Mucosa of stomach (tissue), 1 donor: ENCODE measurements around the gene TP53BP2.

ENCODE experiments used
- H3K27me3 ChIP-seq: one replicate; pipeline ENCODE4 v1.7.0; 2013; ENCODE audit warnings: mild to moderate bottlenecking, low read length; ENCODE audit not compliant: control insufficient read depth, insufficient read depth
- H3K36me3 ChIP-seq: one replicate; pipeline ENCODE4 v1.7.0; 2013; ENCODE audit warnings: low read length; ENCODE audit not compliant: control insufficient read depth, insufficient read depth
- H3K4me1 ChIP-seq: one replicate; pipeline ENCODE4 v1.7.0; 2013; ENCODE audit warnings: mild to moderate bottlenecking, low read length; ENCODE audit not compliant: control insufficient read depth, insufficient read depth
- H3K4me3 ChIP-seq: one replicate; pipeline ENCODE4 v1.7.0; 2013; ENCODE audit warnings: low read length
- H3K9ac ChIP-seq: one replicate; pipeline ENCODE4 v1.7.0; 2013; ENCODE audit warnings: mild to moderate bottlenecking, low read length, moderate library complexity
- H3K9me3 ChIP-seq: one replicate; pipeline ENCODE4 v1.7.0; 2013; ENCODE audit warnings: mild to moderate bottlenecking, low read length, moderate library complexity; ENCODE audit not compliant: control insufficient read depth
- donor health status: Pancreatic carcinoma.

The TP53BP2 gene

GRCh38 chr1:223765036-223765718, 80.6 kb downstream of the TP53BP2 start:
- Histone ChIP-seq H3K36me3 (peaks cover 31% of the 10 kb centered on the region), H3K9me3 (no peaks in the 10 kb centered on the region), H3K27me3 (no peaks in the 10 kb centered on the region), H3K4me1 (peaks cover 9% of the 10 kb centered on the region), H3K9ac (peak overlapping the region; percentile 22), H3K4me3 (no peak overlapping the region)

- no peak overlapping the region for H3K9ac ChIP-seq
- H3K36me3 ChIP-seq, result peaks cover 32% of the 10 kb centered on the region
- no peak overlapping the region for H3K4me3 ChIP-seq
- no peaks in the 10 kb centered on the region for H3K9me3 ChIP-seq
- peaks cover 9% of the 10 kb centered on the region for H3K4me1 ChIP-seq
- H3K27me3 ChIP-seq, result no peaks in the 10 kb centered on the region
Observed at GRCh38 chr1:223763881-223764280, 81.9 kb downstream of the TP53BP2 start.

- no peaks in the 10 kb centered on the region for H3K27me3 ChIP-seq
- no peak overlapping the region for H3K9ac ChIP-seq
- H3K9me3 ChIP-seq, result no peaks in the 10 kb centered on the region
- peaks cover 9% of the 10 kb centered on the region for H3K4me1 ChIP-seq
- peaks cover 32% of the 10 kb centered on the region for H3K36me3 ChIP-seq
- no peak overlapping the region for H3K4me3 ChIP-seq
Observed at GRCh38 chr1:223763251-223763650, 82.5 kb downstream of the TP53BP2 start.

- Histone ChIP-seq H3K36me3 (peaks cover 32% of the 10 kb centered on the region), H3K4me3 (no peak overlapping the region), H3K9ac (no peak overlapping the region), H3K27me3 (no peaks in the 10 kb centered on the region), H3K4me1 (peaks cover 9% of the 10 kb centered on the region), H3K9me3 (no peaks in the 10 kb centered on the region)
Observed at GRCh38 chr1:223761411-223761810, 84.3 kb downstream of the TP53BP2 start.

GRCh38 chr1:223760833-223761232, 84.9 kb downstream of the TP53BP2 start:
- H3K4me1 ChIP-seq, result peaks cover 9% of the 10 kb centered on the region
- H3K36me3 ChIP-seq, result peaks cover 32% of the 10 kb centered on the region
- no peaks in the 10 kb centered on the region for H3K9me3 ChIP-seq
- H3K4me3 ChIP-seq, result no peak overlapping the region
- no peak overlapping the region for H3K9ac ChIP-seq
- H3K27me3 ChIP-seq, result no peaks in the 10 kb centered on the region

GRCh38 chr1:223759273-223759672, 86.5 kb downstream of the TP53BP2 start:
- H3K36me3 ChIP-seq, result peaks cover 32% of the 10 kb centered on the region
- H3K27me3 ChIP-seq, result no peaks in the 10 kb centered on the region

GRCh38 chr1:223758734-223759133, 87.0 kb downstream of the TP53BP2 start:
- Histone ChIP-seq H3K36me3 (peaks cover 33% of the 10 kb centered on the region), H3K9me3 (no peaks in the 10 kb centered on the region), H3K27me3 (no peaks in the 10 kb centered on the region), H3K4me1 (no peaks in the 10 kb centered on the region), H3K9ac (no peak overlapping the region), H3K4me3 (no peak overlapping the region)

More at GRCh38 chr1:223759273-223759672, 86.5 kb downstream of the TP53BP2 start:
- Histone ChIP-seq H3K4me3 (no peak overlapping the region), H3K9me3 (no peaks in the 10 kb centered on the region), H3K9ac (no peak overlapping the region), H3K4me1 (no peaks in the 10 kb centered on the region)

- Histone ChIP-seq H3K4me3 (no peak overlapping the region), H3K36me3 (peaks cover 28% of the 10 kb centered on the region), H3K27me3 (no peaks in the 10 kb centered on the region), H3K9me3 (no peaks in the 10 kb centered on the region), H3K9ac (no peak overlapping the region), H3K4me1 (no peaks in the 10 kb centered on the region)
Observed at GRCh38 chr1:223756806-223757700, 88.7 kb downstream of the TP53BP2 start.

GRCh38 chr1:223755992-223756775, 89.6 kb downstream of the TP53BP2 start:
- no peak overlapping the region for H3K9ac ChIP-seq
- peaks cover 27% of the 10 kb centered on the region for H3K36me3 ChIP-seq
- H3K27me3 ChIP-seq, result no peaks in the 10 kb centered on the region
- H3K4me3 ChIP-seq, result no peak overlapping the region
- no peaks in the 10 kb centered on the region for H3K9me3 ChIP-seq
- H3K4me1 ChIP-seq, result no peaks in the 10 kb centered on the region

GRCh38 chr1:223755432-223755792, 90.3 kb downstream of the TP53BP2 start:
- Histone ChIP-seq H3K9ac (no peak overlapping the region), H3K36me3 (peaks cover 25% of the 10 kb centered on the region), H3K4me1 (no peaks in the 10 kb centered on the region), H3K27me3 (no peaks in the 10 kb centered on the region), H3K9me3 (no peaks in the 10 kb centered on the region), H3K4me3 (no peak overlapping the region)

- Histone ChIP-seq H3K27me3 (no peaks in the 10 kb centered on the region), H3K4me1 (no peaks in the 10 kb centered on the region), H3K9me3 (no peaks in the 10 kb centered on the region), H3K4me3 (no peak overlapping the region), H3K9ac (no peak overlapping the region), H3K36me3 (peaks cover 20% of the 10 kb centered on the region)
Observed at GRCh38 chr1:223754681-223755431, 90.9 kb downstream of the TP53BP2 start.
